DND-41 (cell line): ENCODE measurements around the gene SLC25A39.

Source experiments
- CTCF ChIP-seq: IDR thresholded peaks from 2 replicates; pipeline ENCODE4 v1.5.1; 2012; ENCODE audit warnings: borderline replicate concordance, low read length, moderate library complexity, mild to moderate bottlenecking; ENCODE audit not compliant: poor library complexity, severe bottlenecking; ENCODE audit errors: extremely low read depth
- EZH2 ChIP-seq: IDR thresholded peaks from 3 replicates; pipeline ENCODE4 v1.6.1; 2012; ENCODE audit warnings: borderline replicate concordance, low read depth, mild to moderate bottlenecking, moderate library complexity, low read length, inconsistent platforms; ENCODE audit not compliant: severe bottlenecking

DNA sequence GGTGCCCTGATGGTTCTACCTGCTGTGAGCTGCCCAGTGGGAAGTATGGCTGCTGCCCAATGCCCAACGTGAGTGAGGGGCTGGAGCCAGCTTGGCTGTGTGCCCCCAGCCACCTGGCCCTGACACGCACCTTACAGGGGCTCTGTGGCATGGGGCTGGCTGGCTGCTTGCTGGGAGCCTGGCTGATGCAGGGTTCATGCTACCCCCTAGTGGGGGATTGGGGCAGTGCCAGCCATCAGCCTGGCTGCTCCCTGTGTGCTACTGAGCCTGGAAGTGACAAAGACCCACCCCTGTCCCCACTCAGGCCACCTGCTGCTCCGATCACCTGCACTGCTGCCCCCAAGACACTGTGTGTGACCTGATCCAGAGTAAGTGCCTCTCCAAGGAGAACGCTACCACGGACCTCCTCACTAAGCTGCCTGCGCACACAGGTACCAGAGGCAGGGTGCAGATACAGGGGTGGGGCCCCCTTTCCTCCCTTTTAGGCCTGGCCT lies 26.2 kb upstream of the SLC25A39 start:
- TF ChIP-seq CTCF (peak; percentile 93), EZH2 (no peak)
